Measurements from ENCODE around the gene EGFL7. TPM values are rescaled to one million over a fixed set of nuclear protein-coding genes. Genes with fewer than 3 reads are reported as not detected.

Gene EGFL7
- total and polyA plus RNA-seq, 7 donors: 34.7 to 73.4 (median 48.6) TPM

- ATAC-seq (peak in 3 of 4 donors; percentile 3 to 13 (median 4)), DNase-seq (no peak)
- peaks cover 0 to 45% of the 10 kb centered on the region in 2 donors for H3K36me3 ChIP-seq (ENCODE audit: insufficient read depth in 1 of 2, low read depth in 1 of 2)
- TF ChIP-seq, protein P1, sequence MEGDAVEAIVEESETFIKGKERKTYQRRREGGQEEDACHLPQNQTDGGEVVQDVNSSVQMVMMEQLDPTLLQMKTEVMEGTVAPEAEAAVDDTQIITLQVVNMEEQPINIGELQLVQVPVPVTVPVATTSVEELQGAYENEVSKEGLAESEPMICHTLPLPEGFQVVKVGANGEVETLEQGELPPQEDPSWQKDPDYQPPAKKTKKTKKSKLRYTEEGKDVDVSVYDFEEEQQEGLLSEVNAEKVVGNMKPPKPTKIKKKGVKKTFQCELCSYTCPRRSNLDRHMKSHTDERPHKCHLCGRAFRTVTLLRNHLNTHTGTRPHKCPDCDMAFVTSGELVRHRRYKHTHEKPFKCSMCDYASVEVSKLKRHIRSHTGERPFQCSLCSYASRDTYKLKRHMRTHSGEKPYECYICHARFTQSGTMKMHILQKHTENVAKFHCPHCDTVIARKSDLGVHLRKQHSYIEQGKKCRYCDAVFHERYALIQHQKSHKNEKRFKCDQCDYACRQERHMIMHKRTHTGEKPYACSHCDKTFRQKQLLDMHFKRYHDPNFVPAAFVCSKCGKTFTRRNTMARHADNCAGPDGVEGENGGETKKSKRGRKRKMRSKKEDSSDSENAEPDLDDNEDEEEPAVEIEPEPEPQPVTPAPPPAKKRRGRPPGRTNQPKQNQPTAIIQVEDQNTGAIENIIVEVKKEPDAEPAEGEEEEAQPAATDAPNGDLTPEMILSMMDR (IDR thresholded peaks at IDR 0.05): no peak
- no peak overlapping the region for H3K4me3 ChIP-seq
- peaks cover 0 to 6% (median 3%) of the 10 kb centered on the region in 3 donors for H3K27me3 ChIP-seq (ENCODE audit: insufficient read depth in 3 of 3, low read length in 2 of 3)
- no peaks in the 10 kb centered on the region for H3K9me3 ChIP-seq
- intact Hi-C loops (cut with DNase I): no loop called here
- 45 to 51% (median 49%) methylated on average over 19 to 20 of the region's 20 CpGs for WGBS, 3 donors
- peaks cover 14% of the 10 kb centered on the region for H3K4me1 ChIP-seq
- peak overlapping the region; percentile 11 for H3K27ac ChIP-seq
Measured at GRCh38 chr9:136720251-136720897, 57.7 kb downstream of the EGFL7 start.

DNA sequence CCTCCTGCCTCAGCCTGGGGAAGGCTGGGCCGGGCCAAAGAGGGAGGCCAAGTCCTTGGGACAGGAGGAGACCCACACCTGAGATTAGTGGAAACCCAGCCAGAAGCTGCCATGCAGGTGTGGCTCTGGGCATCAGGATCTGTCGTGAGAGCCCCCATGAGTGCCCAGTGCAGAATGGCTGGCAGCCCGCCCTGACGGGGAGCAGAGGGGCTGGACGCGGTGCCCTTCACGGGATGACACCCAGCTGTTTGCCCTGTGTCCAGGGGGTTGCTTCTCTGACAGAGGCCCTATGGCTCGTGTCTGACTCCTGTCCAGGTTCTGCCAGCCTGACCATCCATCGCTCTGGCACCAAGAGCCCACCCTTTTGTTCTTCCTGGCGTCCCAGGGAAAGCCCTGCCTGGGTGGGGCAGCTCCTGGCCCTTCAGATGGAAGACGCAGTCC, 58.2 kb downstream of the EGFL7 start:
- 65 to 69% (median 65%) methylated on average over 11 of the region's 11 CpGs for WGBS, 3 donors
- H3K36me3 ChIP-seq (ENCODE audit: insufficient read depth in 1 of 2, low read depth in 1 of 2): peaks cover 5 to 50% of the 10 kb centered on the region in 2 donors

DNA sequence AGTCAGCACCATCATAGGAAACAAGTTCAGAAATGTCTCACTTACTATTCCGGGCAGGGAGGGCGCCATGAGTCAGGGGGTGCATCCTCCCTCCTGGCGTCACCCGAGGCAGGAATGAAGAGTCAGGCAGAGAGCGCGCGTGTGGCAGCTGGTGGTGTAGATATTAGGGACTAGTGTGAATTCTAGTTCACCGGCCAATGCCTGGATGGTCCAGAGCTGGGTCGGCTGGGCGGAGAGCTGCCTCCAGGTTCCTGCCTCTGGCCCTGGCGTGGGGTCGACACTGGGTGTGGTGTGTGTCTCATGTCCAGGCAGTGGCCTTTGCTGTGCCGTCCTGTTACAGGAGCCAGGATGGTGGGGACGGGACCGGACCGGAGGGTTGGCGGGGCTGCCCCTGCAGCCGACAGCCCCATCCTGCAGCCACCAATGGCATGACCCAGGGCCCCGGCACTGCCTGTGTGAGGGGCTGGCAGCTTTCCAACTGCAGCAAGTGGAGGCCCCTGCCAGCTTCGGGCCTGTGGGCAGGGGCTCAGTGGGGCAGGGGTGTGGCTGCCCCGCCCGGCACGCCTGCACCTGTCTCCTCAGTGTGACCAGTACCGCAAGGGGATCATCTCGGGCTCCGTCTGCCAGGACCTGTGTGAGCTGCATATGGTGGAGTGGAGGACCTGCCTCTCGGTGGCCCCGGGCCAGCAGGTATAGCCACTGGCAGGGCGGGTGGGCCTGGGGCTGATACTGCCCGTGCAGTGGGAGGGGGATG, 58.8 kb downstream of the EGFL7 start:
- Histone ChIP-seq H3K27me3 (ENCODE audit: insufficient read depth in 3 of 3, low read length in 2 of 3) (no peaks in the 10 kb centered on the region), H3K36me3 (ENCODE audit: insufficient read depth in 1 of 2, low read depth in 1 of 2) (peaks cover 8 to 56% of the 10 kb centered on the region in 2 donors), H3K4me1 (peaks cover 24% of the 10 kb centered on the region), H3K4me3 (no peak overlapping the region), H3K9me3 (no peaks in the 10 kb centered on the region), H3K27ac (no peak overlapping the region)
- intact Hi-C loops (cut with DNase I): no loop called here
- peak; percentile 28 to 65 (median 40) for ATAC-seq
- DNase-seq: peak in 1 of 2 donors; percentile 55
- 62 to 70% (median 65%) methylated on average over 28 to 30 of the region's 30 CpGs for WGBS, 3 donors
- TF ChIP-seq, protein P1 (IDR thresholded peaks at IDR 0.05): no peak

More for the DNA sequence above, 58.2 kb downstream of the EGFL7 start:
- peaks cover 19% of the 10 kb centered on the region for H3K4me1 ChIP-seq
- H3K9me3 ChIP-seq: no peaks in the 10 kb centered on the region
- no peak overlapping the region for H3K4me3 ChIP-seq
- peaks cover 0 to under 1% (median 0%) of the 10 kb centered on the region in 3 donors for H3K27me3 ChIP-seq (ENCODE audit: insufficient read depth in 3 of 3, low read length in 2 of 3)
- H3K27ac ChIP-seq: peak overlapping the region; percentile 11
- intact Hi-C loops (cut with DNase I): no loop called here
- ATAC-seq: peak in 2 of 4 donors; percentile 1 to 2
- TF ChIP-seq, protein P1 (IDR thresholded peaks at IDR 0.05): no peak
- DNase-seq: no peak

Other genes with a start within 250 kb of the EGFL7 start
- gene INPP5E, start 223.1 kb upstream of the EGFL7 start, total RNA-seq: 1 to 10 TPM; 4.9 to 9.6 (median 7.4) TPM
- gene INPP5E, start 223.1 kb upstream of the EGFL7 start, polyA plus RNA-seq: 1 to 10 TPM; 4.7 to 5.3 (median 4.8) TPM
- gene SEC16A, start 179.9 kb upstream of the EGFL7 start, total RNA-seq: 10 to 100 TPM; 31.5 to 40.0 (median 37.0) TPM
- gene SEC16A, start 179.9 kb upstream of the EGFL7 start, polyA plus RNA-seq: 10 to 100 TPM; 22.3 to 27.6 (median 26.1) TPM
- 10 to 100 TPM in 3 of 4 donors, 1 to 10 TPM in 1; 8.7 to 15.4 (median 12.3) TPM for gene NOTCH1, start 116.9 kb upstream of the EGFL7 start, total RNA-seq
- 1 to 10 TPM; 1.8 to 3.8 (median 2.9) TPM for gene NOTCH1, start 116.9 kb upstream of the EGFL7 start, polyA plus RNA-seq
- 10 to 100 TPM; 15.5 to 46.3 (median 31.5) TPM for gene AGPAT2, start 24.5 kb downstream of the EGFL7 start, total RNA-seq
- gene AGPAT2, start 24.5 kb downstream of the EGFL7 start, polyA plus RNA-seq: 10 to 100 TPM; 25.9 to 66.5 (median 46.8) TPM
- 1 to 10 TPM; 1.4 to 2.7 (median 2.3) TPM for gene DIPK1B, start 49.7 kb downstream of the EGFL7 start, total RNA-seq
- 1 to 10 TPM; 2.2 to 5.3 (median 3.5) TPM for gene DIPK1B, start 49.7 kb downstream of the EGFL7 start, polyA plus RNA-seq
- 1 to 10 TPM in 3 of 4 donors, not detected in 1; 3.2 to 4.9 (median 4.1) TPM for gene LCN10, start 80.0 kb downstream of the EGFL7 start, total RNA-seq
- 1 to 10 TPM; 3.0 to 4.6 (median 4.0) TPM for gene LCN10, start 80.0 kb downstream of the EGFL7 start, polyA plus RNA-seq
- 10 to 100 TPM in 1 of 4 donors, 1 to 10 TPM in 2, under 1 TPM in 1; 0.44 to 14.7 (median 5.5) TPM for gene LCN6, start 85.6 kb downstream of the EGFL7 start, total RNA-seq
- 10 to 100 TPM; 10.7 to 15.0 (median 10.8) TPM for gene LCN6, start 85.6 kb downstream of the EGFL7 start, polyA plus RNA-seq
- gene LCN8, start 95.3 kb downstream of the EGFL7 start, total RNA-seq: 1 to 10 TPM in 1 of 4 donors, under 1 TPM in 2, not detected in 1; 0.44 to 1.5 (median 0.50) TPM
- gene LCN8, start 95.3 kb downstream of the EGFL7 start, polyA plus RNA-seq: under 1 TPM in 2 of 3 donors, not detected in 1; 0.16 to 0.17 TPM
- gene LCN15, start 101.6 kb downstream of the EGFL7 start, total RNA-seq: under 1 TPM in 1 of 4 donors, not detected in 3; 0.22 TPM
- 1 to 10 TPM in 1 of 3 donors, under 1 TPM in 1, not detected in 1; 0.14 to 1.4 TPM for gene LCN15, start 101.6 kb downstream of the EGFL7 start, polyA plus RNA-seq
- gene TMEM141, start 128.4 kb downstream of the EGFL7 start, total RNA-seq: 10 to 100 TPM; 32.0 to 49.1 (median 45.9) TPM
- 10 to 100 TPM; 49.3 to 89.1 (median 65.1) TPM for gene TMEM141, start 128.4 kb downstream of the EGFL7 start, polyA plus RNA-seq
- gene CCDC183, start 133.4 kb downstream of the EGFL7 start, total RNA-seq: not detected
- gene CCDC183, start 133.4 kb downstream of the EGFL7 start, polyA plus RNA-seq: under 1 TPM in 2 of 3 donors, not detected in 1; 0.03 to 0.08 TPM
- 10 to 100 TPM; 74.4 to 90.5 (median 88.3) TPM for gene RABL6, start 145.0 kb downstream of the EGFL7 start, total RNA-seq
- gene RABL6, start 145.0 kb downstream of the EGFL7 start, polyA plus RNA-seq: 10 to 100 TPM; 73.0 to 82.5 (median 75.4) TPM
- 1 to 10 TPM; 1.3 to 4.9 (median 3.5) TPM for gene AJM1, start 179.6 kb downstream of the EGFL7 start, total RNA-seq
- gene AJM1, start 179.6 kb downstream of the EGFL7 start, polyA plus RNA-seq: 1 to 10 TPM; 1.6 to 2.0 (median 1.7) TPM
- gene PHPT1, start 186.5 kb downstream of the EGFL7 start, total RNA-seq: 100 to 1,000 TPM; 154 to 272 (median 220) TPM
- gene PHPT1, start 186.5 kb downstream of the EGFL7 start, polyA plus RNA-seq: 100 to 1,000 TPM; 228 to 295 (median 288) TPM
- 1 to 10 TPM; 1.7 to 4.7 (median 3.1) TPM for gene MAMDC4, start 189.4 kb downstream of the EGFL7 start, total RNA-seq
- gene MAMDC4, start 189.4 kb downstream of the EGFL7 start, polyA plus RNA-seq: 1 to 10 TPM; 2.1 to 7.9 (median 2.4) TPM
- gene EDF1, start 203.4 kb downstream of the EGFL7 start, total RNA-seq: 100 to 1,000 TPM; 254 to 371 (median 331) TPM
- gene EDF1, start 203.4 kb downstream of the EGFL7 start, polyA plus RNA-seq: 100 to 1,000 TPM; 241 to 534 (median 365) TPM
- 10 to 100 TPM in 2 of 4 donors, 1 to 10 TPM in 2; 5.4 to 13.2 (median 9.4) TPM for gene TRAF2, start 223.6 kb downstream of the EGFL7 start, total RNA-seq
- 10 to 100 TPM in 2 of 3 donors, 1 to 10 TPM in 1; 8.6 to 15.9 (median 11.1) TPM for gene TRAF2, start 223.6 kb downstream of the EGFL7 start, polyA plus RNA-seq